A673 (cell line): ENCODE measurements around the gene CDH23.

Source experiments
- EZH2 ChIP-seq: fragments of 200-600 bp; sonication (generic); IDR thresholded peaks from 2 replicates; pipeline ENCODE4 v1.6.1; 2017; ENCODE audit warnings: borderline replicate concordance, low read depth, mild to moderate bottlenecking, mixed read lengths, antibody characterized with exemption, low read length; ENCODE audit not compliant: poor library complexity, severe bottlenecking
- TF ChIP-seq, protein P1 (sequence below): fragments of 300-800, 200-600 bp; sonication (generic); conservative IDR thresholded peaks from 2 replicates; pipeline ENCODE4 v1.5.1; 2017; ENCODE audit warnings: low read depth, mild to moderate bottlenecking, antibody characterized with exemption, low read length, moderate library complexity, mixed read lengths

DNA sequence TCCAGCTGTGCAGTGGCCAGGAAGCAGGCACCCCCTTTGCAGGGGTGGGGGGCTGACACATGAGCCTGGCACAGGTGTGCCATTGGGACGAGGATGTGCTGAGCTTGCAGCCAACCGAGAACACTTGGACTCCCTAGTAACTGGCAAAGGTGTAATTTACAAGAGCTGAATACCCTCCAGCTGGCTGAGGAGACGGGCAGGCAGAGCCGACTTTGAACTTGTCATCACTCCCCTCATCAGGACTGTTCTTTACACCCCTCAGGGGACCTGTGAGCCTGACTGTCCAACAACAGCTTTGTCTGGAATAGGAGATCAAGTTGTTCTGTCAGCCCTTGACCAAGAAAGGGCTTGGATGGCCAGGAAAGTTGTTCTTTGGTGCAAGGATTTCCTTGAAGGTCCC is 61.2 kb downstream of the CDH23 start:
- TF ChIP-seq, protein P1, sequence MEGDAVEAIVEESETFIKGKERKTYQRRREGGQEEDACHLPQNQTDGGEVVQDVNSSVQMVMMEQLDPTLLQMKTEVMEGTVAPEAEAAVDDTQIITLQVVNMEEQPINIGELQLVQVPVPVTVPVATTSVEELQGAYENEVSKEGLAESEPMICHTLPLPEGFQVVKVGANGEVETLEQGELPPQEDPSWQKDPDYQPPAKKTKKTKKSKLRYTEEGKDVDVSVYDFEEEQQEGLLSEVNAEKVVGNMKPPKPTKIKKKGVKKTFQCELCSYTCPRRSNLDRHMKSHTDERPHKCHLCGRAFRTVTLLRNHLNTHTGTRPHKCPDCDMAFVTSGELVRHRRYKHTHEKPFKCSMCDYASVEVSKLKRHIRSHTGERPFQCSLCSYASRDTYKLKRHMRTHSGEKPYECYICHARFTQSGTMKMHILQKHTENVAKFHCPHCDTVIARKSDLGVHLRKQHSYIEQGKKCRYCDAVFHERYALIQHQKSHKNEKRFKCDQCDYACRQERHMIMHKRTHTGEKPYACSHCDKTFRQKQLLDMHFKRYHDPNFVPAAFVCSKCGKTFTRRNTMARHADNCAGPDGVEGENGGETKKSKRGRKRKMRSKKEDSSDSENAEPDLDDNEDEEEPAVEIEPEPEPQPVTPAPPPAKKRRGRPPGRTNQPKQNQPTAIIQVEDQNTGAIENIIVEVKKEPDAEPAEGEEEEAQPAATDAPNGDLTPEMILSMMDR = no peak
- TF ChIP-seq EZH2 = no peak
